T-helper 1 cell treated with Interleukin-12 subunit alpha and Interleukin-12 subunit beta and Interleukin-4 antibody, amounts not matched to agents 30 ng/mL and 1 ng/mL, for 36 hours (primary cell): ENCODE results near the gene BPIFB6. TPM values are rescaled to one million over a fixed set of nuclear protein-coding genes. Genes with fewer than 3 reads are reported as not detected.

Experiments
- intact Hi-C: fragments of 100-400 bp; cut with micrococcal nuclease; formaldehyde crosslinking; loops from one replicate; pipeline ENCODE4 v1.15.1; 2024
- total RNA-seq: library from RNA; stranded (reverse); gene quantifications from 2 replicates; pipeline ENCODE4 v1.2.3, GENCODE V29; 2022

The BPIFB6 gene
- total RNA-seq, 1 donor from 2014 or later: not detected

GRCh38 chr20:33083544-33084340 lies 52.3 kb downstream of the BPIFB6 start:
- intact Hi-C loops: no loop called here

- intact Hi-C loops: no loop called here
Measured at GRCh38 chr20:33084722-33085121, 53.3 kb downstream of the BPIFB6 start.

- intact Hi-C loops: no loop called here
Measured at GRCh38 chr20:33086052-33086722, 54.7 kb downstream of the BPIFB6 start.

- intact Hi-C loops: loop anchor here (5.0 kb wide), 1 partner anchor 191 kb away; the partner anchor contains the start of gene BPIFB1
Measured at GRCh38 chr20:33091147-33091546, 59.7 kb downstream of the BPIFB6 start.

GRCh38 chr20:33091693-33092092 lies 60.2 kb downstream of the BPIFB6 start:
- intact Hi-C loops: loop anchor here (5.0 kb wide), 1 partner anchor 191 kb away; the partner anchor contains the start of gene BPIFB1

- intact Hi-C loops: loop anchor here (5.0 kb wide), 1 partner anchor 190 kb away; the partner anchor contains the start of gene BPIFB1
Measured at GRCh38 chr20:33092361-33092760, 60.9 kb downstream of the BPIFB6 start.

- intact Hi-C loops: loop anchor here (5.0 kb wide), 1 partner anchor 189 kb away; the partner anchor contains the start of gene BPIFB1
Measured at GRCh38 chr20:33093074-33093473, 61.6 kb downstream of the BPIFB6 start.

GRCh38 chr20:33093582-33093981 lies 62.1 kb downstream of the BPIFB6 start:
- intact Hi-C loops: loop anchor here (5.0 kb wide), 1 partner anchor 189 kb away; the partner anchor contains the start of gene BPIFB1

Other genes starting within 250 kb of the BPIFB6 start
- 133 and 136 TPM in 2 replicates for gene MAPRE1, start 211.7 kb upstream of the BPIFB6 start, total RNA-seq
- 0.73 and 0.96 TPM in 2 replicates for gene EFCAB8, start 172.7 kb upstream of the BPIFB6 start, total RNA-seq
- not detected in 2 replicates for gene SUN5, start 27.2 kb upstream of the BPIFB6 start, total RNA-seq
- gene BPIFB2, start 23.9 kb upstream of the BPIFB6 start, total RNA-seq: not detected in 2 replicates
- gene BPIFB3, start 22.3 kb downstream of the BPIFB6 start, total RNA-seq: not detected in 2 replicates
- gene BPIFB4, start 48.0 kb downstream of the BPIFB6 start, total RNA-seq: not detected in 2 replicates
- not detected in 2 replicates for gene BPIFA2, start 136.5 kb downstream of the BPIFB6 start, total RNA-seq
- gene BPIFA3, start 185.7 kb downstream of the BPIFB6 start, total RNA-seq: not detected in 2 replicates
- gene BPIFA1, start 204.3 kb downstream of the BPIFB6 start, total RNA-seq: not detected in 2 replicates